ENCODE data around the gene UBE2E2.

The UBE2E2 gene

GRCh38 chr3:23537101-23537551, 334.0 kb downstream of the UBE2E2 start:
- no peak for DNase-seq (ENCODE audit: low spot score)

- no peak for DNase-seq (ENCODE audit: low spot score)
Measured at GRCh38 chr3:23539185-23539584, 336.1 kb downstream of the UBE2E2 start.

DNA sequence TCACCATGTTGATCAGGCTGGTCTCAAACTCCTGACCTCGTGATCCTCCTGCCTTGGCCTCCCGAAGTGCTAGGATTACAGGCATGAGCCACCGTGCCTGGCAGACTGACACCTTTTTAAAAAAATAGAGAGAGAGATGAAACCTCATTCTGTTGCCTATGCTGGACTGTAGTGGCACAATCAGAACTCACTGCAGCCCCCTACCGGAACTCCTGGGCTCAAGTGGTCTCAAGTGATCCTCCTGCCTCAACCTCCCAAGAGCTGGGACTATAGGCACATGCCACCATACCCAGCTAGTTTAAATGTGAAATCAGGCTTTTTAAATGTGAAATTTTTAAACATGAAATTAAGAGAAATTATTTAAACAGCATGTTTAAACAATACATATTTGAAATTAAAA, 337.5 kb downstream of the UBE2E2 start:
- DNase-seq (ENCODE audit: low spot score): no peak

GRCh38 chr3:23542079-23542478, 339.0 kb downstream of the UBE2E2 start:
- DNase-seq (ENCODE audit: low spot score): no peak

DNA sequence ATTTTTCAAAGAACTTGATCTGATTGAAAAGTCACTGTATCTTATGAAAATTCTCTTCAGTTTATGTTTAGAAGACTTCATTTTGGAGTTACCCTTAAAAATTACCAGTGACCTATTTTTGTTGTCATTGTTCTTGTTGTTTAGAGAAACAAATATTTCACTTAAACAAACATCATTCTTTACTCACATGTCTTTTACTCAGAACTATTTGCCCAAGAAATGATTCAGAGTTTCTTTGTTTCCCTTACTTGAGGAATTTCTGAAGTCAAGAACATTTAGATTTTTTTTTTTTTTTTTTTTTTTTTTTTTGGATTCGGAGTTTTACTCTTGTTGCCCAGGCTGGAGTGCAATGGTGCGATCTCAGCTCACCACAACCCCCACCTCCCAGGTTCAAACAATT, 343.1 kb downstream of the UBE2E2 start:
- no peak for DNase-seq (ENCODE audit: low spot score)

DNA sequence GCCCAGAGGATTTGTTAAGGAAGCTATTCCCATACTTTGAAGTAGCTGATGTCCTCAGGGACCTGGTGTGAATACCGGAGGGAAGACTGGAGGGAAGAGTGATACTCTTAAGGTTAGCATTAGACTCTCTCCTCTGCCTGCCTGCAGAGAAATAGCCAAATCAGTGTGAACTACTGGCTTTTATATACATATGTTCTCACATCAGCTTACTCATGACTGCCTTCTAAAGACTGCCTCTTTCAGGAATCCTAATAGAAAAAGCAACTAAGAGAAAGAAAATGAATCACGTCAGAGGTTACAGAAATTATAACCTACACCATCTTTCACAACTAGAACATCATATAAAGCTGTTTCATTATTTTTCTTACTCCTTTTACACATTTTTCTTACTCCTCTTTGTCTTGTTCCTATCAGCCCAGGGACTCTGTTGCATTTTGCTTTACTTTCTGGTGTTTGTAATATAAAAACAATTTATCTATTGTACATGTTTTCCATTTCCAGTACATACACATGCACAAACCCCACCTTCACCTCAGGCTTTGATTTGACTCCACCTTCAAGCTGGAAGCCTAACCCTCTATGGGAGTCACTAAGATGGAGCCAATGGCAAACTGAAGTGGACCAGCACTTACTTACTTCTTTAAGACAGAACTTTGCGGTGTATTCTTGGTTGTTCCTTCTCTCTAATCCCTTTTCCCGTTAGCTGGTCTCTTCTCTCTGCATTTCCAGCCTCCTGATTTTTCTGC, 345.0 kb downstream of the UBE2E2 start:
- DNase-seq (ENCODE audit: low spot score): no peak

GRCh38 chr3:23548706-23549105, 345.6 kb downstream of the UBE2E2 start:
- DNase-seq (ENCODE audit: low spot score): no peak

DNA sequence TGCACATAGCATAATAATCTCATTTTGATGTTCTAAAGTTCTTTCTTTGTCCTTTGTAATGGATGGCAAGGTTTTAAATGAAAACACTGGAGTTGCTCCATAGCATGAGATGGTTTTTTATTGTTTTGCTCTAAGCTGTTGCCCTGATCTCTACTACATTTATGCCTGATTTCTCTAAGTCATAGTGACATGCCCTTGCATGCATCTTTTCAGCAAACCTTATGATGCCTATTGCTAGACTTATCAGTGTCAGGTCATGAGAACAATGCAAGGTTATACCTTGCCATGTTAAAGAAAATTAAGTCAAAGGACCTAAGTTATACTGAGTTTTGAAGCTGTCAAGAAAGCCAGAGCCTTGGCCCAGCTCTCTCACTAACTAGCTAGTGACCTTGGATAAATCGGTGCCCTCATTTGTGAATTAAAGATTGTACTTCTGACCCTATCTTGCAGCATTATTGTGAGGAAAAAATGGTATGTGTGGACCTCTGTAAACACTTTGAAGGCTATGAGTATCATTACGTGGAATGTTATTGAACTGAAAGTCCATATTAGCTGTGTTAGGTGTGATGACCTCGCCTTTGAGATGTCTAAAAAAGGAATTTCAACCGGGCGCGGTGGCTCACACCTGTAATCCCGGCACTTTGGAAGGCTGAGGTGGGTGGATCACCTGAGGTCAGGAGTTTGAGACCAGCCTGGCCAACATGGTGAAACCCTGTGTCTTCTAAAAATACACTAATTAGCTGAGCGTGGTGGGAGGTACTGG, 346.2 kb downstream of the UBE2E2 start:
- no peak for DNase-seq (ENCODE audit: low spot score)

DNA sequence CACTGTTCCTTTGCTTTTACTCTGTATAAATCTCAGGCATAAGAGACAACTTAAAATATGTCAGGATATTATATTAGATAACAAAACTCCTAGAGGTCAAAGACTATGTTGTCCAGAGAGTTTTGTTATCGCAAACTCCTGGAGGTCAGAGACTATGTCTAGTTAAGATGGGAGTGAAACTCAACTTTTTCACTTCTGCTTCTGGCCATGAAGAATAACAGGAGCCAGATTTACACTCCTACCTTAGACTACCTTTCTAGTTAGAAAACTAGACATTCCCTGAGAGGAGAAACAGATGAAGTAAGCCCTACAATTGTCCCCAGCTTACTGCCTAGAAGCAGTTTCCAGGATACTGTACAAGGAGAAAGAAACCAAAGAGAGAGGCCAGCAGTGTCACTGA, 347.3 kb downstream of the UBE2E2 start:
- DNase-seq (ENCODE audit: low spot score): no peak

DNA sequence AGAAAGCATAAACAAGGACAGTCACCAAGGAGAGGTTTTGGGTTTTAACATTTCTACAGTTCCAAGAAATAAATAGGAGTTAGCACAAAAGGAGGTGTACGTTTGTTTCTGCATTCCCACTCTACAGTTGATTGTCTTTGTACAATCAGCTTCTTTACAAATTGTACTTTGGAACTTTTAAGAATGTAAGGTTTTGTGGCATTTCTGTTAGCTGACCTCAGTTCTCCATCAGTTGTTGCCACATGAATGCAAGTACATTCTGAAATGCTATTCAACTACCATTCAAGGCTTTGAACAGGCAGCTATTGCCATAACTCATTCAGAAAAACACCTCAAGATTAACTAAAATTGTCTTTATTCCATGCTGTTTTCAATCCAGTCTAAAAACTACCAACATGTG, 349.4 kb downstream of the UBE2E2 start:
- no peak for DNase-seq (ENCODE audit: low spot score)

DNA sequence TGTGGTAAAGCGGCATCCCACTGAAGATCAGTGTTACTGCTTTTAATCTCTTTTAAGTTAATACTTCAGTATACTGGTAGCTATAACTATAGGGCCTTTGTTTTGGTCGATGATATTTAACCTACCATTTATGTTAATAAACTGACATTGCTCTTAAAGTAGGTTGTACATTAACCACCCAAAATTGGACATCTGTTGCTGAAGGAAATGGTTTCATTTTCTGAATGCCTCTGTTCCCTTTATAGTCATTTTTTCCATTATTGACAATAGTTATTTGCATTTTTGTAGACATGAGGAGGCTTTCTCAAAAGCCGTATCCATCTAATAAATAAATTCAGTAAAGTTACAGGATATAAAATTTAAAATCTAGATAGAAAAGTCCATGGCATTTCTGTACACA, 350.2 kb downstream of the UBE2E2 start:
- no peak for DNase-seq (ENCODE audit: low spot score)

DNA sequence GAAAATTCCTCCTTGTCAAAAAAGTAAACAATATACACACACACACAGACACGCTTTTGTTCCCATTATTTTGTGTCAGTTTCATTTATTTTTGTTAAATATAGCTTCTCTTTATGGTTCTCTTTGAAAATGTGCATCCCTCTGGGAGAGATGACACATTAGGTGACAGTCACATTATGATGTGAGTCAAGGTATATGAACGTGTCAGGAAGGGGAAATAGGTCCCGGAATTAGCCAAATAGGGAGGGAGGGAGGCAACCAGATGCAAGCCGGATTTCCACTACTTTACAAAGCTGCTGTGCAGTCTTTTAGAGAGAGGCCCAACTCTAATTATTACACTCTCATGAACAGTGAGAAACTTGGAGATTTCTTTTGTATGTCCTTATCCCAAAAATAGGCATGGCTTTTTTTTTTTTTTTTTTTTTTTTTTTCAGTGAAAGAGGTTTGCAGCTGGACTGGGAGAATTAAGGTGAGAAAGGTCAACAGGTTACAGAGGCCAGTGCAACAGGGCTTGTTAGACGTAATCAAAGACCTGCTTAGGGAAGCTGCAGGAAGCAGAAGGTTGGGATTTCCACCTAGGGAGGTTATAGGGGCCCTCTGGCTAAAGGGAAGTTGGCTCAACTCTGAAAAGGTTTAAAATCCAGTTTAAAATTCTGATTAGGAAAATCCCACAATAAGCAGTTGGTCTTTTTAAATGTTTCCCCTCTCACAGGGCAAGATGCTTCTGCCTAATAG, 362.1 kb downstream of the UBE2E2 start:
- DNase-seq (ENCODE audit: low spot score): no peak

DNA sequence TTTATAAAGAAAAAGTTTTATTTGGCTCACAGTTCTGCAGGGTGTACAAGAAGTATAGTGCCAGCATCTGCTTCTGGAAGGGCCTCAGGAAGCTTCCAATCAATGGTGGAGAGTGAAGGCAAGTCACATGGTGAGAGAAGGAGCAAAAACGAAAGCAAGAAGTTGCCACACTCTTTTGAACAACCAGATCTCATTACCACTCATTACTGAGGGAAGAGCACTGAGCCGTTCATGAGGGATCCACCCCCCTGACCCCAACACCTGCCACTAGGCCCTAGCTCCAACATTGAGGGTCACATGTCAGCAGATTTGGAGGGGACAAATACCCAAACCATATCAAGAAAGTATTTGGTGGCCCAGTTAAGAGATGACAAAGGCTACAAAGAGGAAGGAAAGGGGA, 363.4 kb downstream of the UBE2E2 start:
- DNase-seq (ENCODE audit: low spot score): no peak

- DNase-seq (ENCODE audit: low spot score): peak; percentile 84
Measured at GRCh38 chr3:23567917-23568316, 364.8 kb downstream of the UBE2E2 start.

DNA sequence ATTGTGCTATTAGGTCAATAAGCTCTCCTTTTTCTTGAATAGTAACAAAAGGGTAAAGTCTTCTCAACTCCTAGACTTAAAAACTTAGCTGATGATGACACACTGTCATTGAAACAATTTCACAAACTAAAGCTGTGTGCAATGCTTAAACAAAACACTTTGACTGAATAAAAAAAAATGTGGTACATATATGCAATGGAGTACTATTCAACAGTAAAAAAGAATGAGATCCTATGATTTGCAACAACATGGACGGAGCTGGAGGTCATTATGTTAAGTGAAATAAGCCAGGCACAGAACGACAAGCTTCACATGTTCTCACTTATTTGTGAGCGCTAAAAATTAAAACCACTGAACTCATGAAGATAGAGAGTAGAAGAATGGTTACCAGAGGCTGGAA, 370.7 kb downstream of the UBE2E2 start:
- DNase-seq (ENCODE audit: low spot score): no peak

DNA sequence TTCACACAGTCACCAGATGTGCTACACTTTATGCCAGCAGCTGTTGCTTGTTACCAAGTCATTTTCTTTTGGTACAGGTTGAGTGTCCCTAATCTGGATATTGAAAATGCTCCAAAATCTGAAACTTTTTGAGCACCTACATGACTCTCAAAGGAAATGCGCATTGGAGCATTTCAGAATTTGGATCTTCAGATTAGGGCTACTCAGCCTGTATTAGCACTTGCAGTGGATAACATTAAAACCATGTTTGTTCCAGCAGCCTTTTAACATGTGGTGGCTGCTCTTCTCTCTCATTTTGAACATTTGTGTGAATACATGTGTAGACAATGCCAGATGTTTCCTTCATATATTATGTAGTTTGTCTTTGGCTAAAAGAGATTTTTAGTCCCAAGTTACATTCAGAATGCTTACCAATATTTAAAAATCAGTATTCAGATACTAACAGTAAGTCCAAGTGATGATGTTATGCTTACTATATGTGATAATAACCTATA, 371.7 kb downstream of the UBE2E2 start:
- no peak for DNase-seq (ENCODE audit: low spot score)

DNA sequence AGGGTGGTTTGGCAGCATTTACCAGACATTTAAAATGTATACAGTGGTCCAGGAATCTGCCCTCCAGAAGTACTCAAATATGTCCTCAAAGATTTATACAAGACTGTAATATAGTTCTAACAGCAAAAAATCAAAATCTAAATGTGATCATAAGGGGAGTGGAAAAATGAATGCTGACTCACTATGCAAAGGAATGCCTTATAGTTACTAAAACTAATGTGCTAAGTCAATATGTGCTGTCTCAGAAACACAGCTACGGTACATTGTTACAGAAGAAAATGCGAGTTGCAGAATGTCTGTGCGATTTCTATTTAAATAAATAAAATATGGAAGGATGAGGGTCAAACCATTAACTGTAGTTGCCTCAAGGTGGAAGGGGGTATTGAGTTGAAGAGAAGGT, 372.6 kb downstream of the UBE2E2 start:
- peak; percentile 20 for DNase-seq (ENCODE audit: low spot score)

- DNase-seq (ENCODE audit: low spot score): no peak
Measured at GRCh38 chr3:23576379-23576959, 373.3 kb downstream of the UBE2E2 start.

DNA sequence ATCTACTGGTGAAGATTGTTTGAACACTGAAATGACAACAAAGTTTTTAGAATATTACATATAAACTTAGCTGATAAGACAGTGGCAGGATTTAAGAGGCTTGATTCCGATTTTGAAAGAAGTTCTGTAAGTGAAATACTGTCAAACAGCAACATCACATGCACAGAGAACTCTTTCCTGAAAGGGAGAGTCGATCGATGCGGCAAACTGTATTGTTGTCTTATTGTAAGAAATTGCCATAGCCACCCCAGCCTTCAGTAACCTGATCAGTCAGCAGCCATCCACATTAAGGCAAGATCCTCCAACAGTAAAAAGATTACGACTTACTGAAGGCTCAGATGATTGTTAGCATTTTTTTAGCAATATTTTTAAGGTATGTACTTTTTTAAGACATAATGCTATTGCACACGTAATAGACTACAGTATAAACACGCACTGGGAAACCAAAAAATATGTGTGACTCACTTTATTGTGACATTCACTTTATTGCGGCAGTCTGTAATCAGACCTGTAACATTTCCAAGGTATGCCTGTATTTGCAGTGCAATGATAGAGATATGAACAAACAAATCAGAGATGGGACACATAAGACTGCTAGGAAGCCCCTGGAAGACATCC, 377.1 kb downstream of the UBE2E2 start:
- DNase-seq (ENCODE audit: low spot score): no peak

DNA sequence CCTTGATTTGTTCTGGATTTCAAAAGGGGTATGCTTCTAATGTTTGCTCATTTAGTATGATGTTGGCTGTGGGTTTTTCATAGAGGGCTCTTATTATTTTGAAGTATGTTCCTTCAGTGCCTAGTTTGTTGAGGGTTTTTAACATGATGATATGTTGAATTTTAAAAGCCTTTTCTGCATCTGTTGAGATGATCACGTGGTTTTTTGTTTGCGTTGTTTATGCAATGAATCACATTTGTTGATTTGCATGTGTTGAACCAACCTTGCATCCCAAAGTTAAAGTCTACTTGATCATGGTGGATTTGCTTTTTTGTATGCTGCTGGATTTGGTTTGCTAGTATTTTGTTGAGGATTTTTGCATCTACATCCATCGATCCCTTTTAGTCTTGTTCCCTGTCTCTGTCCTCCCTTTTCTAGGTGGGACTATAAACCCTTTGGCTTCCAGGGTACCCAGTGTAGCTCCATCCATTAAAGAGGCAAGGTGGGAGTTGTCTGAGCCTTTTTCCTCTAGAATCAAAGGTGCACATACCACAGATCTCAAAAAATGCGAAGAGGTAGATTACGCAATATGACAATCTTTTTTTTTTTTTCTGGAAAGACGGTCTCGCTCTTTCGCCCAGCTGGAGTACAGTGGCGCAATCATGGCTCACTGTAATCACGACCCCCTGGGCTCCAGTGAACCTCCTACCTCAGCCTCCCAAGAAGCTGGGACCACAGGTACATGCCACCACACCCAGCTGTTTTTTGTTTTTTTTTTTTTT, 381.0 kb downstream of the UBE2E2 start:
- no peak for DNase-seq (ENCODE audit: low spot score)

GRCh38 chr3:23587513-23587912, 384.4 kb downstream of the UBE2E2 start:
- DNase-seq (ENCODE audit: low spot score): no peak

Data from AG08395 (cell line).